GM12864 (cell line): ENCODE data around the gene SMIM41.

Experiments used
- DNase-seq: peaks from one replicate; pipeline ENCODE4 v3.0.0-alpha.2; 2011; ENCODE audit warnings: low read depth
- H3K4me3 ChIP-seq: 2 replicates; pipeline ENCODE4 v1.5.1; 2011; ENCODE audit warnings: mild to moderate bottlenecking, low read depth, low read length, control low read depth
- CTCF ChIP-seq: IDR thresholded peaks from 2 replicates; pipeline ENCODE4 v1.5.1; 2011; ENCODE audit warnings: low read depth, mild to moderate bottlenecking, moderate library complexity, low read length, control low read depth, inconsistent platforms; ENCODE audit errors: missing control alignments

Gene SMIM41

GRCh38 chr12:52086944-52087835 lies 7.7 kb downstream of the SMIM41 start:
- DNase-seq = no peak
- no peak for TF ChIP-seq CTCF
- H3K4me3 ChIP-seq = no peak overlapping the region

- no peak overlapping the region for H3K4me3 ChIP-seq
- no peak for TF ChIP-seq CTCF
- no peak for DNase-seq
Measured at GRCh38 chr12:52087961-52088820, 8.7 kb downstream of the SMIM41 start.

GRCh38 chr12:52089491-52089890 lies 10.0 kb downstream of the SMIM41 start:
- DNase-seq = no peak
- H3K4me3 ChIP-seq = no peak overlapping the region
- TF ChIP-seq CTCF = no peak

- no peak overlapping the region for H3K4me3 ChIP-seq
- no peak for TF ChIP-seq CTCF
- DNase-seq = no peak
Measured at GRCh38 chr12:52090291-52090690, 10.8 kb downstream of the SMIM41 start.

- TF ChIP-seq CTCF = no peak
- no peak for DNase-seq
Measured at GRCh38 chr12:52091061-52091460, 11.6 kb downstream of the SMIM41 start.

GRCh38 chr12:52091869-52092268 lies 12.4 kb downstream of the SMIM41 start:
- no peak overlapping the region for H3K4me3 ChIP-seq
- no peak for DNase-seq
- no peak for TF ChIP-seq CTCF

More at GRCh38 chr12:52091061-52091460, 11.6 kb downstream of the SMIM41 start:
- H3K4me3 ChIP-seq = no peak overlapping the region
